GM23338 (cell line): ENCODE results near the gene VMP1.
"Not testable (repeated sequence)": the region's sequence is repeated elsewhere in the genome, so short reads cannot be mapped to it uniquely, and the experiment has no call there.

Experiments
- CREB1 ChIP-seq: fragments of 250-450 bp; sonication (Bioruptor Pico); IDR thresholded peaks from 2 replicates; pipeline ENCODE4 v1.5.0; 2020; ENCODE audit warnings: low read depth, mild to moderate bottlenecking, moderate library complexity
- EZH2 ChIP-seq: fragments of 200-600 bp; sonication (generic); IDR thresholded peaks from one replicate; pipeline ENCODE4 v1.8.0; 2017; ENCODE audit warnings: antibody characterized with exemption, mild to moderate bottlenecking, low read depth; ENCODE audit not compliant: unreplicated experiment
- EZH2phosphoT487 ChIP-seq: fragments of 200-600 bp; sonication (generic); IDR thresholded peaks from one replicate; pipeline ENCODE4 v1.8.1; 2018; ENCODE audit warnings: antibody characterized with exemption; ENCODE audit not compliant: unreplicated experiment
- JUNB ChIP-seq: IDR thresholded peaks from one replicate; pipeline ENCODE4 v1.6.1; 2016; ENCODE audit warnings: antibody characterized with exemption; ENCODE audit not compliant: unreplicated experiment
- NANOG ChIP-seq: IDR thresholded peaks from 2 replicates; pipeline ENCODE4 v1.6.1; 2016; ENCODE audit warnings: antibody characterized with exemption, borderline replicate concordance
- POLR2AphosphoS5 ChIP-seq: IDR thresholded peaks from 2 replicates; pipeline ENCODE4 v1.6.1; 2016; ENCODE audit warnings: antibody characterized with exemption, low read depth
- REST ChIP-seq: IDR thresholded peaks from one replicate; pipeline ENCODE4 v1.6.1; 2018; ENCODE audit warnings: antibody characterized with exemption; ENCODE audit not compliant: unreplicated experiment
- STAT1 ChIP-seq: IDR thresholded peaks from one replicate; pipeline ENCODE4 v1.6.1; 2016; ENCODE audit warnings: antibody characterized with exemption; ENCODE audit not compliant: unreplicated experiment
- ZNF114 ChIP-seq: fragments of 250-450 bp; sonication (Bioruptor Pico); IDR thresholded peaks from 2 replicates; pipeline ENCODE4 v1.5.0; 2020; ENCODE audit warnings: mild to moderate bottlenecking, moderate library complexity
- ZNF331 ChIP-seq: fragments of 250-450 bp; sonication (Bioruptor Pico); IDR thresholded peaks from 2 replicates; pipeline ENCODE4 v1.5.0; 2020; ENCODE audit warnings: low read depth, mild to moderate bottlenecking, moderate library complexity
- ZNF462 ChIP-seq: fragments of 250-450 bp; sonication (Bioruptor Pico); IDR thresholded peaks from 2 replicates; pipeline ENCODE4 v1.5.0; 2020; ENCODE audit warnings: mild to moderate bottlenecking, moderate library complexity
- TF ChIP-seq, protein P1 (sequence below), 2 experiments: fragments of 200-600 bp in 1 of 2; sonication (generic) in 1 of 2; conservative IDR thresholded peaks; 2 replicates each; pipeline versions ENCODE4 v1.5.1 to v1.6.1; 2016 to 2017; ENCODE audit warnings: antibody characterized with exemption in 2 of 2, low read depth in 2 of 2, mild to moderate bottlenecking in 2 of 2, moderate library complexity in 1 of 2
- TF ChIP-seq, protein P2 (sequence below): IDR thresholded peaks from 2 replicates; pipeline ENCODE4 v1.6.1; 2016; ENCODE audit warnings: antibody characterized with exemption

- TF ChIP-seq POLR2AphosphoS5; EZH2phosphoT487; EZH2; JUNB; NANOG; REST; CREB1; ZNF114; ZNF331 (CRISPR knock-in tag); STAT1; ZNF462 (CRISPR knock-in tag): not testable (repeated sequence)
- TF ChIP-seq, protein P1, sequence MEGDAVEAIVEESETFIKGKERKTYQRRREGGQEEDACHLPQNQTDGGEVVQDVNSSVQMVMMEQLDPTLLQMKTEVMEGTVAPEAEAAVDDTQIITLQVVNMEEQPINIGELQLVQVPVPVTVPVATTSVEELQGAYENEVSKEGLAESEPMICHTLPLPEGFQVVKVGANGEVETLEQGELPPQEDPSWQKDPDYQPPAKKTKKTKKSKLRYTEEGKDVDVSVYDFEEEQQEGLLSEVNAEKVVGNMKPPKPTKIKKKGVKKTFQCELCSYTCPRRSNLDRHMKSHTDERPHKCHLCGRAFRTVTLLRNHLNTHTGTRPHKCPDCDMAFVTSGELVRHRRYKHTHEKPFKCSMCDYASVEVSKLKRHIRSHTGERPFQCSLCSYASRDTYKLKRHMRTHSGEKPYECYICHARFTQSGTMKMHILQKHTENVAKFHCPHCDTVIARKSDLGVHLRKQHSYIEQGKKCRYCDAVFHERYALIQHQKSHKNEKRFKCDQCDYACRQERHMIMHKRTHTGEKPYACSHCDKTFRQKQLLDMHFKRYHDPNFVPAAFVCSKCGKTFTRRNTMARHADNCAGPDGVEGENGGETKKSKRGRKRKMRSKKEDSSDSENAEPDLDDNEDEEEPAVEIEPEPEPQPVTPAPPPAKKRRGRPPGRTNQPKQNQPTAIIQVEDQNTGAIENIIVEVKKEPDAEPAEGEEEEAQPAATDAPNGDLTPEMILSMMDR (conservative IDR thresholded peaks at IDR 0.05; ENCODE audit: low read depth in 2 of 2): not testable (repeated sequence)
- TF ChIP-seq, protein P2, sequence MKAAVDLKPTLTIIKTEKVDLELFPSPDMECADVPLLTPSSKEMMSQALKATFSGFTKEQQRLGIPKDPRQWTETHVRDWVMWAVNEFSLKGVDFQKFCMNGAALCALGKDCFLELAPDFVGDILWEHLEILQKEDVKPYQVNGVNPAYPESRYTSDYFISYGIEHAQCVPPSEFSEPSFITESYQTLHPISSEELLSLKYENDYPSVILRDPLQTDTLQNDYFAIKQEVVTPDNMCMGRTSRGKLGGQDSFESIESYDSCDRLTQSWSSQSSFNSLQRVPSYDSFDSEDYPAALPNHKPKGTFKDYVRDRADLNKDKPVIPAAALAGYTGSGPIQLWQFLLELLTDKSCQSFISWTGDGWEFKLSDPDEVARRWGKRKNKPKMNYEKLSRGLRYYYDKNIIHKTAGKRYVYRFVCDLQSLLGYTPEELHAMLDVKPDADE: not testable (repeated sequence)
Measured at GRCh38 chr17:59873414-59873813, 166.0 kb downstream of the VMP1 start.
